Raji (cell line): ENCODE data around the gene KY.

Experiments used
- POLR2A ChIP-seq: IDR thresholded peaks from 2 replicates; pipeline ENCODE4 v1.6.1; 2011; ENCODE audit warnings: low read depth, low read length, control low read depth; ENCODE audit not compliant: insufficient read depth

Gene KY

GRCh38 chr3:134659391-134660045 lies 8.7 kb upstream of the KY start:
- no peak for TF ChIP-seq POLR2A

GRCh38 chr3:134658555-134658954 lies 7.7 kb upstream of the KY start:
- TF ChIP-seq POLR2A = no peak

GRCh38 chr3:134656211-134656800 lies 5.5 kb upstream of the KY start:
- no peak for TF ChIP-seq POLR2A

GRCh38 chr3:134655706-134656105 lies 4.9 kb upstream of the KY start:
- no peak for TF ChIP-seq POLR2A

- no peak for TF ChIP-seq POLR2A
These were observed 3.2 kb upstream of the KY start for GRCh38 chr3:134654031-134654430.

- no peak for TF ChIP-seq POLR2A
These were observed 2.2 kb upstream of the KY start for GRCh38 chr3:134652886-134653630.

- no peak for TF ChIP-seq POLR2A
These were observed 1.6 kb upstream of the KY start for GRCh38 chr3:134652409-134652831.

- TF ChIP-seq POLR2A = no peak
These were observed 672 bp upstream of the KY start for GRCh38 chr3:134651347-134652041.

GRCh38 chr3:134649106-134649705 lies 1.6 kb downstream of the KY start:
- TF ChIP-seq POLR2A = no peak

GRCh38 chr3:134647902-134648760 lies 2.7 kb downstream of the KY start:
- TF ChIP-seq POLR2A = no peak

- no peak for TF ChIP-seq POLR2A
These were observed 4.7 kb downstream of the KY start for GRCh38 chr3:134646086-134646485.

GRCh38 chr3:134645515-134645914 lies 5.3 kb downstream of the KY start:
- TF ChIP-seq POLR2A = no peak

GRCh38 chr3:134644731-134645514 lies 5.9 kb downstream of the KY start:
- TF ChIP-seq POLR2A = no peak
